ENCODE measurements around the gene KCNJ5.

The KCNJ5 gene

DNA sequence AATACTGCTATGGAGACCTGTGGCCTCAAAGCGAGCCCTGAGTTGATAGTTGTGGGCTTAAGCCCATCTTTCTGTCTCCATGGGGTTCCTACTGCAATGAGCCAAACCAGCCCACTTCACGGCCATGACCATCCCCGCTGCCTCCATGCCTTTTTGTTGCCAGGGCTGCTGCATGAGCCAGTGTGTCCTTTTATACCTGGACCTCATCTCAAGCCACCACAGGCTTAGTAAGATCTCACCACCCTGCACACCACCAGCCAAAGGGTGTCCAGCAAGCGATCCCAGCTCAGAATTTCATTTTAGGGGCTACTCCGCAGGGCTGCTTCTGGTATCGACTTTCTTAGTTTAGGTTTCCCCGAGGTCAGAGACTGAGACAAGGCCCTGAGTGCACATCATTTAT is 43.2 kb downstream of the KCNJ5 start:
- no peak for DNase-seq

DNA sequence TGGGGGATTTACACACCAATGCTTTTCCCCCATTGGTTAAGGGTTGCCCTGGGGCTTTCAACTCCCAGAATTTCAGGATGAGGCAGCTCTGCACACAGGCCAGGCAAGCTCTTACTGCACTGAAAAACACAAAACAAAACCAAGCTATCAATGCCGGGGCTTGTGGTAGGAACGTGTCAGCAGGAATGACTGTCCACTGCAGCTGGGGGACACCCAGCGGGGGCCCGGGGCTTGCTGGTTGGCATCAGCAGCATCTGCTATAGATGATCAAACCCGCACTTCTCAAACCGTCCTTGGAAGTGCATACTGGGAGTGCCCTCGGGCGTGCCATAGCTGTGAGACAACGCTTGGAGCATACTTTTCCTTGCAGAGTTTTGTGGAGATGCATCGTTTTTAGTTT is 43.8 kb downstream of the KCNJ5 start:
- no peak for DNase-seq

DNA sequence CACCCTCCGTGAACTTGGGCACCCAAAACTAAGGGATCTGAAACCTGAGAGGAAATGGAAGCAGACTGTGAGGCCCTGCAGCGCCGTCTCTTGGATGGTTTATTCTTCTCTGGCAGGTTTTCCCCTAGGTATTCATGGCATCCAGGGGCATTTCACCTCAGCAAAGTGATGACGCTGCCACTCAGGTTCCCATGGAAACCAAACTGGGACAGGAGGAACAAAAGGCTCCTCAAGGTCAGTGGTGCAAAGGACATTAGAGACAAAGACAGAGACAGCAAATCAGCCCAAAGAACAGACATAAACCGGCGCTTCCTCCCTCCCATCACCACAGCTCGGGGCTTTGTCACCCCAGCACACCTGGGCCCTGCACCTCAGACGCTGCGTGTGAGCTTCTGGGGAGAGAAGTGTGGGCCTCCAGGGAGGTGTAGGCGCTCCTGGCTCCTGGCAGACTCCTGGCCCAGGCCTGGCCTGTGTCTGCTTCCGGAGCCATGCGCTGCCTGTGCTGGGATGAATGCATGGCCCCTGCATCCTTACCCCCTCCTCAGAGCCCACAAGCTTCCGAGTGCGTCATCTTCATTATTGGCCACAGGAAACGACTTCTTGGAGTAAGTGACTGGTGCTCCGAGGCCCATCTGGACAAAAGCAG is 45.6 kb downstream of the KCNJ5 start:
- DNase-seq, result no peak

DNA sequence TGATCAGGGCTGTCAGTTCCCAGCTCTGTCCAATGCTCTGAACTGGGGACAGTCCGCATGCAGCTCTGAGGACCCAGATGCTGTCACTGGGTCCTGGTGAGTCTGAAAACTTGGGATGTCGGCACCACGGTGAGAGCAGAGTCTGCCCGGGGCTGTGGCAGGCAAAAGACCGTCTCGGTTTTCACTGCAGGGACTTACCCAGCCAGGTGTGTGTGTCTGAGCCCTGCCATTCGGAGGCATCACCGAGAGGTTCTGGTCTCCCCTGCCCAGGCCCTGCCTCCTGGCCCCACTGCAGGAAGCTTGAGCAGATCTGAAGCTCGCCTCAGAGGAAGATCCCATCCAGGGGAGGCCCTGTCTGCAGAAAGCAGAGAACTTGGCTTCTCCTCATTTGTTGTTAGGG is 46.3 kb downstream of the KCNJ5 start:
- DNase-seq, result no peak

DNA sequence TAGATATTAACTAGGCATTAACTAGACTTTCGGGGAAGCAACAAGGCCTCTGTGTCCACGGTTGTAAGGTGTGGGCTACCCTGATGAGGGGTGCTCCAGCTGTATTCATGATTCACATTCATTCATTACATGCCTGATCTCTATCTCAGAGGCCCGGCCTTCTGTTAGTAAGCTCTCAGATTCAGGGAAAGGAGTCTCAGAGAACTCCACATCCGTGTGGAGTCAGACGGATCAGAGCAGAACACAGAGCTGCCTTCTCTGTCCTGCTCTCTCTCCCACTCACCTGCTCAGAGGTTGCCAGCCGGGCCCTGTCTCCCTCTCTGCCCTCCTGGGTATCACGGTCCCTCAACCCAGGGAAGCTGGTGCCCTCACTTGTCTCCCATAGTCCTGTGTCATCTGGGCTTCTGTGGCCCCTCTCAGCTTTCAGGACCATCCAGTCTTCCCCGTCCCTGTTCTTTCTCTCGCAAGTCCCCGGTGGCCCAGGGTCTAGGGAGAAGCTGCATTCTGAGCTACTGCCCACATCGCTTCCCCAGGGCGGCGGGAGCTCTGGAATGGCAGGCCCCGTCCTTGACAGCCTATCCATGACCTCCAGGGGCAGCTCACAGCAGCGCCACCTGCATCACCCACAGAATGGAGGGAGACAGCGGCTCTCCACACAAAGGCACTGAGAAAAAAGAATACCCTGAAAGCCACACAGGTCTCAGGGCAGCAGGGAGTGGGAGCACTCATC is 47.2 kb downstream of the KCNJ5 start:
- DNase-seq, result no peak

DNA sequence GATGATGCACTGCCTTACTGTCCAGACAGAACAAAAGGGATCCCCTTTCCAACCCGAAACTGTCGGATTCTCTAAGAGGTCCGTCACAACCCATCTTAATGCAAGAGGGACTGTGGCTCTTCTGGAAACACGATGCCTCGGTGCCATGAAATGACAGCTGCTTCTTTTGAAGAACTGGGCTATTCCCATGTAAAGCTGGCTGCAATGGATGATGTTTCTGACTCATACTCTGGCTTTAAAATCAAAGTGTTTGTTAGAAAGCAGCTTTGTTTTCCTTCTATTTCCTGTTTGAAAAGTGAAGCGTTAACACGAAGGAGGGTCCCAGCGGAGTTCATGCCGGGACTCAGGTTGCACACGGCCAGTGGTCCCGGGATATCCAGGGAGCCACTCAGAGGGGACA is 48.4 kb downstream of the KCNJ5 start:
- DNase-seq, result no peak

DNA sequence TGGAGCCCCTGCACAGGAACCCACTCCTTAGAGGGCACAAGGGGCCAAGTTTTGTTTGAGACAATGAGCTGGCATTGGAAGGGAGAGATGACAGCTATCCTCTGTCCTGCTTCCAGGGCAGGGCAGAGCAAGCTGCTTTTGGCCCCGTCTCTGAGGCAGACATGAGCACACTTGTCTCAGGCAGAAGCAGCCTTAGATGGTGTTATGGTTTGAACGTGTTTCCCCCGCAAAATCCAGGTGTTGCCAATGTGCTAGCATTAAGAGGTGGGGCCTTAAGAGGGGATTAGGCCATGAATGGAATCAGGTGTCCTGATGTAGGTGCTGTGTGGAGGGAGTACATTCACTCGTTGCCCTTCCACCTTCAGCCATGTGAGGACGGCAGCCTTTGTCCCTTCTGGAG is 49.0 kb downstream of the KCNJ5 start:
- DNase-seq, result no peak

DNA sequence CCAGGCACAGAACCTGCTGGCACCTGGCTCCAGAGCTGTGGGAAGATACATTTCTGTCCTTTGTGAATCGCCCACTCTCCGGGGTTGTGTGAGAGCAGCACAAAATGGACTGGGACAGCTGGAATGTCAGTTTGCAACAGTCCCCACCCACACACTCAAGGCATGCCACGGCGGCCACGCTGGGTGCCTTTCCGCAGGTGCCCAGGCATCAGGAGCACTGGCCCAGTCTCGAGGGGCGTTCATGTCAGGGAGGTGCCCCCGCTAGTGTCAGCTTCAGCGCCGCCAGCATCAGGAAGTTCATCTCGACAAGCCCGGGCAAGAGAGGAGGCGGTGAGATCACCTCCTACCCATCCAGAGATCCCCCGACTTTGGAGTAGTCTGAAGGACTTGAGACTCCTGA is 49.4 kb downstream of the KCNJ5 start:
- DNase-seq, result no peak

DNA sequence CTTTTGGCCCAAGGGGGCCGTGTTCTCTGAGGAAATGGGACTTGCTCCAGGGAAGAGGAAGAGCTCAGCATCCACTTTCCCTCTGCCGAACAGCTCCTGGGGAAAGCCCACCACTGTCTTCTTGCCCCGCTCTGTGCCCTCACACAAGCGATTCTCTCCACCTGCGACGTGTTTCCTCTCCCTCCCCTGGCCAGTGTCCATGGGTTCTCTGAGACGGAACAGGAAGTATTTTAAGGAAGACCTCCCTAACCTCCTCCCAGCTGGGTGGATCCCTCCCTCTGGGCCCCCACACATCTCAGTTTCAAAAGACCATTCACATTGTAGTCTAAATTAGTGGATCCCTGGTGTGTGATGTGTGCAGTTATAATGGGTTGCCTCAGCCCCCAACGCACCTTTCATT is 50.0 kb downstream of the KCNJ5 start:
- peak; percentile 25 to 61 (median 47) for DNase-seq

DNA sequence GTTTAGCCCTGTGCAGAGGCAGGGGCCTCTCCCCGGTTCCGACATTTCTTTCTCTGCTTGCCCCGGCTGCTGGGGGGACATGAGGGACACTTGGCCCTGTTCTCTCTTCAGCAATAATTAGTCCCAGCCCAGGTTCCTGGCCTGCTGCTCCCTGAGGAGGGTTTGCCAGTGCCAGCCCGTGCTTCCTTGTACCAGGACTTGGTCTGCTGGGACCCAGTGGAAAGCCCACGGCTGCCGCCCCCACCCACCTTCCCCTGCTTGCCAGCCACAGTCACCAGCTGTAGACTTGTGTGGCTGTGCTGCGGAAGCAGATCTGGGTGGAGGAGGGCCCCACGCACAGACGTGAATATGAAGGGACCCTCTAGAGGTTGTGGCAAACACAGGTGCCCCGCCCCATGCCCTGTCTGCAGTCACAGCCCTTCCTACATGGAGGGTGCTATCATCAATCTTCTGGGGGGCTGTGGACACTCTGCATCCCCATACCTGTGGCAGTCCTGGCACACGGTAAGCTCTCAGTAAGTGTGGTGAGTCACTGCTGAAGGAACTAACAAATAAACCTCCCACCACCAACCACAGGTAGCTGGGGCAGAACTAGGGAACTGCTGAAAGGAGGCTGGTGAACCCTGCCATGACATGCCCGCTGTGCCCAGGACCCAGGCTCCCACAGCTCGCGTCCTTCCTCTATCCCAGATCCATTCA is 50.6 kb downstream of the KCNJ5 start:
- no peak for DNase-seq

DNA sequence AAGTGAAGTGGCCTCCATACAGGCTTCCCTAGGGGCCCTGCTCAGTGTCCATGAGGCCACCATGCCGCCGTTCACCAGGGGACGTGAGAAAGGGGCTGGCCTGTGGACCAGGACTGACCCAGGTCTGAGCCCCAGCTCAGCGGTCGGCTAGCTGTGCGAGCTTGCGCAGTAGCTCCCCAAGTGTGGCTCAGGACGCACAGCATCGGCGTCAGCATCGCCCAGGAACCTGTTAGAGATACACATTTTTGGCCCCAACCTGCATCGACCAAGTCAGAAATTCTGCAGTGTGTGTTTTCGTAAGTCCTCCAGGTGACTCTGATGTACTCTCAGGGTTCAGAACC is 51.1 kb downstream of the KCNJ5 start:
- no peak for DNase-seq

DNA sequence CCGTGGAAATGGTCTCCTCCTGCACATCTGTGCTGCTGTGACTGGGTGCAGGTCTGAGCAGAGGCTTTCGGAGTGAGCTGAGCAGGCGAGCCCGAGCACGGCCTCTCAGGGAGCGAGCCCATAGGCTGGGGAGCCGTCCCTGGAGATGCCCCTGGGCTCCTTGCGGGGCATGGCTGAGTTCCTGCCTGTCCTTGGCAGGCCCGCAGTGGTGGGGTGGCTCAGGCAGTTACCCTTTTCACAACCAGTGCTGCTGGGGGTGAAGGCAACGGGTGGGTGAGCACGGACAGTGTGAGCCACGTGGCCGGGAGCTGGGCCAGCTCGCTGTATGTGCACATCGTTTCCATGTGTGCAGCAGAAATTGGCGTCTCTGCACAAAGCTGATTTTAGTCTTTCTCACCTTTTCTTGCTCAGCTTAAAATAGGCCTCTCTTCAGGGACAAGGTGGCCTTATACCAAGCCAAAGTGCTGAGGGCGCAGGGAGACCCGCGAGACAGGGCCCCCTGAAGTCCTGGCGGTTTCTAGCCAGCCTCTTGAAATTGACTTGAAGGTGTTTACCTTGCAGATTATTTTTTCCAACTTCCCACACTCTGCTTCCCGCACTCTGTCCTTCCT is 51.8 kb downstream of the KCNJ5 start, which contains the start of gene TP53AIP1:
TSS of gene TP53AIP1 (minus strand) at position 55 of the 611 bp plus-strand sequence. CDS start 5,053 bp downstream, outside the sequence.
- no peak for DNase-seq

DNA sequence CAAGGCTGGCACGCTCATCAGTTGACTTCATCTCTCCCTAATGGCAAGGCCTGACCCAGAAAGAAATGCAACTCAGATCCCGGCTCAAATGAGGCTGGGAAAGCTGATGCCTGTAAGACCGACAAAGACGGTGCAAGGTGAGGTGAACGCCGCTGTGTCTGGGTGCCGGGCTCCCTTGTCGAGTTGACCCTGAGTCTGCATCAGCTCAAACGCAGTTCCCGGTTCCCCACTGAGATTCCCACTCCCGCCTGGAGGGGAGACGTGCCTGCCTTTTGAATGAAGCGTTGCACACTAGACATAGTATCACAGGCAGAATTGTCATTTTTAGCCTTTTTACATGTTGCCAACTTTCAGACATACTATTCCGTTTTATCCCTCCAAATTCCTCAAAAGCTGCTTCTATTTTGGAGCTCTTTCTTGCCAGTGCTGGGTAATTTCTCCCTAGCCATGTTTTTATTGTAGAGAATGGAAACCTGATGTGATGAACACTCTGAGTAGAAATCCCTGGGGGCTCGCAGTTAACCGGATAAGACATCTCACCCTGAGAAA is 52.3 kb downstream of the KCNJ5 start:
- no peak for DNase-seq

DNA sequence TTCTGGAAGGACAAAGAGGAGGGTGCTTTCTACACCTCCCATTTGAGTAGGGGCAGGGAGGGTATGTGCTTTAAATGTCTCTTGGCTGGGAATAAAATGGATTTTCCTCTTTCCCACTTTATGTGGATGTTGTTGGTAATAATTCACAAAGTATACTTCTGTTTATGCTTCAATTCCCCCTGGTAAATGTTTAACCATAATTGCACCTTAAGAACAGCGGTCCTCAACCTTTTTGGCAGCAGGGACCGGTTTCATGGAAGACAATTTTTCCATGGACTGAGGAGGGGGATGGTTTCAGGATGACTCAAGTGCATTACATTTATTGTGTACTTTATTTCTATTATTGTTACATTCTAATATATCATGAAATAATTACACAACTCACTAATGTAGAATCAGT is 55.5 kb downstream of the KCNJ5 start:
- no peak for DNase-seq

DNA sequence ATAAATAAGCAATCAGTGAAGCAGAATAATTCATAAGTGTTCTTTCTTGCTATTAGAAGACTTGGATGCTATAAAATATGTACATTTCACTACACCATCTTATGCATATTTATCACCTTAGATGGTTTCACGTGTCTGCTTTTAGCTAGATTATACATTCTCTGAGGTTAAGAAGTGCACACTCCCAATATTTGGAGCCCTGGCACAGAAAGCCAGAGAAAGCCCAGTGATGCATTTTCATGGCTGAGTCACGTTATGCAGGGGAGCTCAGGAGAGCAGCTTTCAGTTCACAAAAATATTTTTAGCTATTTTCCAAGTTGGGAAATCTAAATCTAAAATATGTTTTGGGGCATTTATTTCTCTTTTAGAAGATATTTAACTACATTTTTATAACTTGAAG is 56.6 kb downstream of the KCNJ5 start:
- peak in 1 of 4 experiments; percentile 22 for DNase-seq

DNA sequence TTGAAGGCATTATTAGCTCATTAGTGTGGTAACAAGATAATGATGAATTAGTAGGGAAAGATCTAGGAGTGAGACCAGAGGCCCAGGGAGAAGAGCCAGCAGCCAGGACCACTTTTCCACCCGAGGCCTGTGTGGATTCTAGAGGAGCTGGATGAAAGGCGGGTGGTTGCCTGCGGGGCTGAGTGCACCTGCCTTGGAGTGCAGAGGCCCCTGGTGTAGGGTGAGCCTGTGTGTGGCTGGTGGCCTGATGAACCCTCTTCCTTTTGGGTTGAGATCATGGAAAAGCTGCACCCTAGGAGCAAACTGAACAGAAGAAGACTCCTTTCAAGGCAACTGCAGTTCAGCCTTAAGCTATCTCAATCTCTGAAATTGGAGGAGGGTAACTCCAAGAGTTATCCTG is 57.4 kb downstream of the KCNJ5 start:
- DNase-seq, result peak; percentile 23 to 57 (median 47)

DNA sequence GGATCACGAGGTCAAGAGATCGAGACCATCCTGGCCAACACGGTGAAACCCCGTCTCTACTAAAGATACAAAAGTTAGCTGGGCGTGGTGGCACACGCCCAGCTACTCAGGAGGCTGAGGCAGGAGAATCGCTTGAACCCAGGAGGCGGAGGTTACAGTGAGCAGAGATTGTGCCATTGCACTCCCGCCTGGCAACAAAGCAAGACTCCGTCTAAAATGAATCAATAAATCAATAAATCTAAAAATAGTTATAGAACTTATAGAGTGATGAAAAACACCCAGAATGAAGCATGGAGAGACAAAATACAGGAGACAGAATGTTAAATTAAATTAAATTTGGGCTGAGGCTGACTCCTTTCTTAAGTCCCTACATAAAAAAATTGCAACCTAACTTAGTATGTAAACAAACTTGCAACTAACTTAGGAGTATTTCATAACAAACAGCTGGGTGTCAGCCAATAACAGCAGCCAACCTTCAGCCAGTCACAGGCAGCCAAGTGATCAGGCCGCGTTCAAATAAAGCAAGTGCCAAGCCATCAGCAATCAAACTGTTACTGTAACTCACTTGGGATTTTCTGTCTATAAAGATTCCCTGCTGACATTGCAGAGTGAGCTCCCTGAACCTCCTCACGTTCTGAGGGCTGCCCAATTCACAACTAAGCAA is 58.8 kb downstream of the KCNJ5 start:
- DNase-seq, result no peak

DNA sequence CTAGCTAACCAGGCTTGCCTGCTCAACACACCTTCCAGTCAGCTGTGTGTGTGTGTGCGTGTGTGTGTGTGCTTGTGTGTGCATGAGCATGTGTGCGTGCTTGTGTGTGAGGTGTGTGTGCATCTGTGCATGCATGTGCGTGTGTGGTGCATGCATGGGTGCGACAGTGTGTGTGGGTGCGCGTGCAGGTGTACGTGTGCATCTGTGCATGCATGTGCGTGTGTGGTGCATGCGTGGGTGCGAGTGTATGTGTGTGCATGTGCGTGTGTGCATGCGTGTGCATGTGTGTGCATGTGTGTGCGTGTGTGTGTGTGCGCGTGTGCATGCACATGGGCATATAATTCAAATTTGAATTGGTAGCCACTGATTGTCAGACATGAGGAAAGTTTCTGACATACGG is 62.0 kb downstream of the KCNJ5 start:
- DNase-seq, result no peak

DNA sequence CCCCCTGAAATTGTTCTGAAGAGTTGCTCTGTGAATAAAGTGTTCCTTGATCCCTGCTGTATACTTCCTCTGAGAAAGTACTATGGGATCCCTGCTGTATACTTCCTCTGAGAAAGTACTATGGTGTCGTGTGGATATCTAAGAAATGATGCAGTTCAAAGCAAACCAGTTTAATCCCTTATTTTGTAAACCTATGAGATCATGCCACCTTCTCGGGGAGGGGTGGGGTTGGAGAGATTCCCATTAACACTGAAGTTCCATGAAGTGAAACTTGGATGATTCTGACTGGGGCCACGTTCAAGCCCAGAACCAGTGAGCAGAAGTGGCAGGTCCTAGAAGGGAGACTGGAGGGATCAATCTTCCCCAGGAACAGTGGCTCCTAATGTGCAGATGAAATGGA is 64.5 kb downstream of the KCNJ5 start:
- peak in 1 of 4 experiments; percentile 20 for DNase-seq

DNA sequence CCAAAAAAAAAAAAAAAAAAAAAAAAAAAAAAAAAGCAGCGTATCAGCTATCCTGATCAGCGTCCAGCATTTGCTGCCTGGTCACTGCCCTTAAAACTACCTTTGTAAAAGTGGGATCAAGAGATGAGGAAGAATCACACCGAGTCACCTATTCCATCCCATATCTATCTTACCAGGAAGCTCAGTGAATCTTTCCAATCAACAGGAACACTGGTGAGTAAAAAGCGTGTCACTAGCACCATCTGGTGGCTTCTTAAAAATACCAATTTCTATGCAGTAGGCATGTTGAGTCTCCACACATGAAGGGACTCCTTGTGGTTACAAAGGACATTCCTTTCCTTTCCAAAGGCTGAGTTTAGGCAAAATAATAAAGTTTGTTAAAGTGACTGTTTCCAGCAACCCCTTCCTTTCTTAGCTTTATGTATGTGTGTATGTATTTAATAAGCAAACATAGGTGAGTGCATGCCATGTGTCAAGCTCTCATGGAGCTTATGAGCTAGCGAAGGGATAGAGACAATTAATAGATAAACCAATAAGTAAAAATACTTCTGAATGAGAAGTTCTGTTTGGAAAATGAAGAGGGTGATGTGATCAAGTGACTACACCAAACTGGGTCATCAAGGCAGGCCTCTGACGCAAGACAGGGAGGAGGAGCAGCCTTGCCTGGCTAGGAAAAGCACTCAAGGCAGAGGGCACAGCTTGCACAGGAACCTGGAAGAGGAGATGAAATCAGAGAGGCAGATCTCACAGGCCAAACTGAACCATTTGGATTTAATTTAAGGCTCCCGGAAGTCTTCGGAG is 65.4 kb downstream of the KCNJ5 start:
- peak; percentile 77 to 88 (median 82) for DNase-seq

DNA sequence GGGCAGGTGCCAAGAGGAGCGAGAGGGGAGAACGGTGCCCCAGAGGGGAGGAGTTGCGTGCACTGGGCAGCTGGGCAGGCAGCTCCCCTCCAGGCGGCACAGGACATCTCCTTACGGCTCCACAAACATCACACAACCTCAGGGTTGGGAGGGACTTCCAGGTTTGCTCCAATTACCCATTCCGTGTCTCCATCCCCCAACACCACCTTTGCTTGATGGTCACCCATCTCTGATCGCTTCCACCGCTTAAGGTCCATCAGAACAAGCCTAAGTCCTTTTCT is 66.0 kb downstream of the KCNJ5 start:
- no peak for DNase-seq

DNA sequence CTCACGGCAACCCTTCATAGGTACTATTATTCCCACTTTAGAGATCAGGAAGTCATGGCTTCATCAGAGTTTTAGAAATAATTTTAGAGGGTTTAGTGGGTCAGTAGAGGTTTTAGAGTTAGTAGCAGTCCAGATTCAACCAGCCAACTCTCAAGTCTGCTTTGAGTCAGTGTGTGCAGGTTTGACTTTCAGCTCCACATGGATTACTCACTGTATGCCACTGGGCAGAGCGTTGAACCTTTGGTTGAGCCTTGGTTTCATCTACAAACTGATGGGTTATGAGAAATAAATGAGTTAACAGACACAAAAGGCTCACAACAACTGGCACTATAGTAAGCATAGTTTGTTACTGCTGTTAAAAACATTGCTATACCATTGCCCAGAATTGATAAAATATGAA is 70.5 kb downstream of the KCNJ5 start:
- no peak for DNase-seq

Data from suppressor macrophage (primary cell).